GM12878 (cell line): ENCODE measurements around the gene CLEC20A. TPM values are rescaled to one million over a fixed set of nuclear protein-coding genes. Genes with fewer than 3 reads are reported as not detected.

ENCODE experiments used
- ATAC-seq: fragments of 200-7000 bp; cut with Tn5 transposase; 3 replicates; pipeline ENCODE4 v1.9.1; 2020; ENCODE audit warnings: mild to moderate bottlenecking, moderate library complexity
- BruUV-seq: library from RNA; stranded (reverse); fragments of 400-500 nt; replicated peaks from 2 replicates; lab custom pipeline; 2021; lab: Mats Ljungman, UMichigan
- CTCF ChIA-PET: fragments of 300-600 bp; sonication (Branson Sonifier 250); formaldehyde crosslinking; extraction: SDS; loops from one replicate; lab custom pipeline; 2021; ENCODE audit warnings: inconsistent platforms; lab: Yijun Ruan, JAX
- POLR2A ChIA-PET: fragments of 350-600 bp; formaldehyde crosslinking; extraction: SDS; loops from one replicate; lab custom pipeline; 2021; ENCODE audit warnings: inconsistent platforms; lab: Charles Lee
- RAD21 ChIA-PET: fragments of 300-600 bp; sonication (Branson Sonifier 250); formaldehyde crosslinking; loops from one replicate; lab custom pipeline; 2023; ENCODE audit warnings: antibody characterized with exemption; ENCODE audit not compliant: unreplicated experiment; lab: Charles Lee
- SMC1A ChIA-PET: fragments of 300-600 bp; sonication (Branson Sonifier 250); formaldehyde crosslinking; loops from one replicate; lab custom pipeline; 2023; ENCODE audit not compliant: unreplicated experiment, uncharacterized antibody; lab: Charles Lee
- DNase-seq: peaks from one replicate; pipeline ENCODE4 v3.0.0-alpha.2; 2011; ENCODE audit warnings: low read depth, low spot score
- FAIRE-seq: peaks from 3 replicates; lab custom pipeline; 2011; peaks lifted over from hg19 to GRCh38; lab: Jason Lieb, UNC
- H2AFZ ChIP-seq: 2 replicates; pipeline ENCODE4 v1.6.0; 2011; ENCODE audit warnings: low read depth, low read length, control low read depth; ENCODE audit not compliant: control insufficient read depth
- H3K27ac ChIP-seq: 2 replicates; pipeline ENCODE4 v1.5.1; 2011; ENCODE audit warnings: control low read depth; ENCODE audit not compliant: control insufficient read depth, insufficient read depth
- H3K27me3 ChIP-seq, 2 experiments: replicated peaks in 1 of 2; 2 replicates each; pipeline versions ENCODE4 v1.6.0 to v1.6.1; 2011; ENCODE audit warnings: low read length in 1 of 2; ENCODE audit not compliant: control insufficient read depth in 2 of 2, insufficient read depth in 2 of 2
- H3K36me3 ChIP-seq, 2 experiments: 2 replicates each; pipeline ENCODE4 v1.5.1; 2011; ENCODE audit warnings: low read length in 1 of 2; ENCODE audit not compliant: control insufficient read depth in 2 of 2, insufficient read depth in 2 of 2
- H3K4me1 ChIP-seq: 2 replicates; pipeline ENCODE4 v1.6.1; 2011; ENCODE audit warnings: mild to moderate bottlenecking, low read length, moderate library complexity, mixed read lengths; ENCODE audit not compliant: control insufficient read depth, insufficient read depth
- H3K4me2 ChIP-seq: 2 replicates; pipeline ENCODE4 v1.6.0; 2011; ENCODE audit warnings: control low read depth; ENCODE audit not compliant: control insufficient read depth, insufficient read depth
- H3K4me3 ChIP-seq: fragments of 200-600 bp; sonication (generic); 2 replicates; pipeline ENCODE4 v1.5.1; 2016
- H3K79me2 ChIP-seq: 2 replicates; pipeline ENCODE4 v1.6.0; 2011; ENCODE audit warnings: low read length; ENCODE audit not compliant: control insufficient read depth, insufficient read depth
- H3K9ac ChIP-seq: 2 replicates; pipeline ENCODE4 v1.8.0; 2011; ENCODE audit warnings: low read length, control low read depth, mixed read lengths; ENCODE audit not compliant: control insufficient read depth, insufficient read depth
- H3K9me3 ChIP-seq: replicated peaks from 3 replicates; pipeline ENCODE4 v1.5.1; 2011; ENCODE audit warnings: mild to moderate bottlenecking, low read length; ENCODE audit not compliant: control insufficient read depth, insufficient read depth
- H4K20me1 ChIP-seq: 2 replicates; pipeline ENCODE4 v1.6.0; 2011; ENCODE audit not compliant: control insufficient read depth, insufficient read depth
- ASH2L ChIP-seq: fragments of 300-600, 200-600 bp; sonication (generic); IDR thresholded peaks from 2 replicates; pipeline ENCODE4 v1.6.1; 2017; ENCODE audit warnings: low read depth, mild to moderate bottlenecking, borderline replicate concordance
- CHD2 ChIP-seq: IDR thresholded peaks from 2 replicates; pipeline ENCODE4 v1.6.1; 2011; ENCODE audit warnings: low read depth, low read length, improper control_type of control experiment, borderline replicate concordance
- CREM ChIP-seq: IDR thresholded peaks from 2 replicates; pipeline ENCODE4 v1.6.1; 2014; ENCODE audit warnings: antibody characterized with exemption, low read depth
- EGR1 ChIP-seq, 2 experiments: IDR thresholded peaks; 1 replicate in 1 of 2; 2 replicates in 1 of 2; pipeline ENCODE4 v1.6.1; 2011 to 2012; ENCODE audit warnings: low read depth in 2 of 2, low read length in 2 of 2, borderline replicate concordance in 1 of 2, mild to moderate bottlenecking in 1 of 2, moderate library complexity in 1 of 2
- ETV6 ChIP-seq, 2 experiments: fragments of 450-650 bp in 1 of 2; IDR thresholded peaks in 1 of 2; conservative IDR thresholded peaks in 1 of 2; 2 replicates each; pipeline ENCODE4 v1.6.1; 2014; ENCODE audit warnings: antibody characterized with exemption in 1 of 2, borderline replicate concordance in 1 of 2, low read depth in 1 of 2, mild to moderate bottlenecking in 1 of 2, moderate library complexity in 1 of 2
- HDAC2 ChIP-seq: fragments of 200-600 bp; sonication (generic); IDR thresholded peaks from 2 replicates; pipeline ENCODE4 v1.6.1; 2017
- HDGF ChIP-seq: fragments of 450-650 bp; IDR thresholded peaks from 2 replicates; pipeline ENCODE4 v1.6.1; 2016; ENCODE audit warnings: antibody characterized with exemption
- IKZF1 ChIP-seq: fragments of 450-650 bp; conservative IDR thresholded peaks from 2 replicates; pipeline ENCODE4 v1.6.1; 2017; ENCODE audit warnings: antibody characterized with exemption, mild to moderate bottlenecking
- MTA2 ChIP-seq: fragments of 450-650 bp; IDR thresholded peaks from 2 replicates; pipeline ENCODE4 v1.6.1; 2016; ENCODE audit warnings: low read depth, mild to moderate bottlenecking, moderate library complexity
- MXI1 ChIP-seq: fragments of 150-350 bp; IDR thresholded peaks from 2 replicates; pipeline ENCODE4 v1.6.1; 2011; ENCODE audit warnings: low read depth, mild to moderate bottlenecking, inconsistent platforms, low read length, improper control_type of control experiment
- PAX8 ChIP-seq: fragments of 450-650 bp; IDR thresholded peaks from 2 replicates; pipeline ENCODE4 v1.6.1; 2017; ENCODE audit warnings: mild to moderate bottlenecking, moderate library complexity
- RBBP5 ChIP-seq: fragments of 200-600 bp; sonication (generic); conservative IDR thresholded peaks from 2 replicates; pipeline ENCODE4 v1.6.1; 2016
- SUZ12 ChIP-seq: fragments of 200-600 bp; sonication (generic); IDR thresholded peaks from one replicate; pipeline ENCODE4 v1.6.1; 2018; ENCODE audit warnings: antibody characterized with exemption, mild to moderate bottlenecking; ENCODE audit not compliant: unreplicated experiment
- TCF12 ChIP-seq: IDR thresholded peaks from 2 replicates; pipeline ENCODE4 v1.6.1; 2011; ENCODE audit warnings: low read depth, mild to moderate bottlenecking, low read length
- TCF7 ChIP-seq: IDR thresholded peaks from 2 replicates; pipeline ENCODE4 v1.6.1; 2014; ENCODE audit warnings: antibody characterized with exemption, borderline replicate concordance
- WGBS: methylation state at CpG from one replicate; pipeline ENCODE4 v1.1.6; 2016; ENCODE audit warnings: low lambda C conversion rate; ENCODE audit not compliant: insufficient replicate concordance, insufficient coverage; ENCODE audit errors: missing lambda C conversion rate; 5-methylcytosine and 5-hydroxymethylcytosine counted together
- in situ Hi-C: fragments of 300-500 bp; cut with MboI; formaldehyde crosslinking; loops from 9 replicates; pipeline ENCODE4 v1.14.3; 2018; ENCODE audit warnings: mixed read lengths
- intact Hi-C: fragments of 100-400 bp; cut with micrococcal nuclease; formaldehyde crosslinking; loops from one replicate; pipeline ENCODE4 v1.14.2; 2022; ENCODE audit not compliant: unreplicated experiment
- polyA plus RNA-seq, 11 experiments: library from polyadenylated mRNA; depleted of rRNA in 4 of 11; unstranded in 6 of 11; stranded (reverse) in 5 of 11; fragments of >200 nt; fragmentation: Nextera tagmentation in 4 of 11; fragmentation: Illumina TruSeq in 1 of 11; extraction: Ambion mirVana in 4 of 11; extraction: Trizol in 1 of 11; gene quantifications; 1 replicate in 1 of 11; 2 replicates in 10 of 11; pipeline versions ENCODE4 v1.2.1 to v1.2.3, GENCODE V29; 2011 to 2016; ENCODE audit warnings: inconsistent platforms in 2 of 11, missing spikeins in 2 of 11, low read depth in 1 of 11
- total RNA-seq, 4 experiments: library from RNA; depleted of rRNA in 3 of 4; stranded (reverse); fragments of >200 nt in 3 of 4; fragmentation: Illumina TruSeq in 1 of 4; extraction: Trizol in 1 of 4; gene quantifications; 2 replicates each; pipeline versions ENCODE4 v1.2.1 to v1.2.3, GENCODE V29; 2013 to 2021
- TF ChIP-seq, protein P1 (sequence below): IDR thresholded peaks from 2 replicates; pipeline ENCODE4 v1.6.1; 2012; ENCODE audit warnings: low read depth, low read length, improper control_type of control experiment
- TF ChIP-seq, protein P2 (sequence below): fragments of 150-350 bp; IDR thresholded peaks from 2 replicates; pipeline ENCODE4 v1.6.1; 2016; ENCODE audit warnings: low read depth, low read length
- TF ChIP-seq, protein P3 (sequence below): IDR thresholded peaks from 2 replicates; pipeline ENCODE4 v1.6.1; 2011; ENCODE audit warnings: low read depth, mild to moderate bottlenecking, low read length, moderate library complexity, borderline replicate concordance; ENCODE audit errors: extremely low read depth

The CLEC20A gene
- total and polyA plus RNA-seq, 10 of the 15 experiments (the other 5 are each of a cell fraction or from before 2014, with no cell fraction given): not detected

DNA sequence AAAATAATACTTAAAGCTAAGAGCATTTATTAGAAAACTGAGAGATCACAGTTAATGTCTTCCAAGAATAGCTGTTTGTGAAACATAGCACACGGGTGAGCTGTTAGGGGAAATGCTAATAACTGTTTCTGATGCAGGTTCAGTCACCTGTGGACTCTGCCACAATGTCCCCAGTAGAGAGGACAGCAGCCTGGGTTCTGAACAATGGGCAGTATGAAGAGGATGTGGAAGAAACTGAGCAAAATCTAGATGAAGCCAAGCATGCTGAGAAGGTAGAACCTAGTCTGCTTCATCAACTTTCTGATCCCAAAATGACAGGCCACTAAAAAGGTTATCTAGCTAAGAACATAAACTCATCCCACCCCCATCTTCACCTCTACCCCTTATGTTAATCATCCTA, 32.6 kb downstream of the CLEC20A start:
- SMC1A ChIA-PET: interaction anchor here (0.6 to 1.3 kb wide), 4 partner anchors 11 to 719 kb away, joined by 3 to 4 read pairs (median 4); no protein-coding TSS in a partner anchor
- Histone ChIP-seq H3K79me2 (no peaks in the 10 kb centered on the region), H4K20me1 (no peaks in the 10 kb centered on the region), H3K9me3 (no peaks in the 10 kb centered on the region), H2AFZ (no peak overlapping the region), H3K4me2 (no peak overlapping the region), H3K36me3 (no peaks in the 10 kb centered on the region), H3K27me3 (no peaks in the 10 kb centered on the region), H3K4me3 (no peak overlapping the region), H3K9ac (no peak overlapping the region), H3K4me1 (no peaks in the 10 kb centered on the region), H3K27ac (no peak overlapping the region)
- CTCF ChIA-PET: interaction anchor here (1.1 kb wide), 2 partner anchors 20 to 164 kb away, joined by 3 to 4 read pairs; no protein-coding TSS in a partner anchor
- ATAC-seq (peak; percentile 41), DNase-seq (no peak), FAIRE-seq (no peak)
- no TSS peak for BruUV-seq
- WGBS: 0% methylated on average over 1 of the region's 1 CpG
- in situ Hi-C loops: no loop called here
- TF ChIP-seq CREM (no peak), RBBP5 (no peak), HDGF (no peak), MXI1 (no peak), IKZF1 (no peak), TCF7 (no peak), CHD2 (no peak), TCF12 (no peak), SUZ12 (no peak), EGR1 (IDR thresholded peaks at IDR 0.05; ENCODE audit: borderline replicate concordance in 1 of 2, low read depth in 2 of 2, low read length in 2 of 2) (no peak), HDAC2 (no peak), ASH2L (no peak), ETV6 (conservative IDR thresholded peaks at IDR 0.05 in 1 of 2, IDR thresholded peaks at IDR 0.05 in 1 of 2; ENCODE audit: borderline replicate concordance in 1 of 2, low read depth in 1 of 2) (no peak), MTA2 (no peak), PAX8 (no peak)
- TF ChIP-seq, protein P1, sequence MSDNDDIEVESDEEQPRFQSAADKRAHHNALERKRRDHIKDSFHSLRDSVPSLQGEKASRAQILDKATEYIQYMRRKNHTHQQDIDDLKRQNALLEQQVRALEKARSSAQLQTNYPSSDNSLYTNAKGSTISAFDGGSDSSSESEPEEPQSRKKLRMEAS: no peak
- TF ChIP-seq, protein P2, sequence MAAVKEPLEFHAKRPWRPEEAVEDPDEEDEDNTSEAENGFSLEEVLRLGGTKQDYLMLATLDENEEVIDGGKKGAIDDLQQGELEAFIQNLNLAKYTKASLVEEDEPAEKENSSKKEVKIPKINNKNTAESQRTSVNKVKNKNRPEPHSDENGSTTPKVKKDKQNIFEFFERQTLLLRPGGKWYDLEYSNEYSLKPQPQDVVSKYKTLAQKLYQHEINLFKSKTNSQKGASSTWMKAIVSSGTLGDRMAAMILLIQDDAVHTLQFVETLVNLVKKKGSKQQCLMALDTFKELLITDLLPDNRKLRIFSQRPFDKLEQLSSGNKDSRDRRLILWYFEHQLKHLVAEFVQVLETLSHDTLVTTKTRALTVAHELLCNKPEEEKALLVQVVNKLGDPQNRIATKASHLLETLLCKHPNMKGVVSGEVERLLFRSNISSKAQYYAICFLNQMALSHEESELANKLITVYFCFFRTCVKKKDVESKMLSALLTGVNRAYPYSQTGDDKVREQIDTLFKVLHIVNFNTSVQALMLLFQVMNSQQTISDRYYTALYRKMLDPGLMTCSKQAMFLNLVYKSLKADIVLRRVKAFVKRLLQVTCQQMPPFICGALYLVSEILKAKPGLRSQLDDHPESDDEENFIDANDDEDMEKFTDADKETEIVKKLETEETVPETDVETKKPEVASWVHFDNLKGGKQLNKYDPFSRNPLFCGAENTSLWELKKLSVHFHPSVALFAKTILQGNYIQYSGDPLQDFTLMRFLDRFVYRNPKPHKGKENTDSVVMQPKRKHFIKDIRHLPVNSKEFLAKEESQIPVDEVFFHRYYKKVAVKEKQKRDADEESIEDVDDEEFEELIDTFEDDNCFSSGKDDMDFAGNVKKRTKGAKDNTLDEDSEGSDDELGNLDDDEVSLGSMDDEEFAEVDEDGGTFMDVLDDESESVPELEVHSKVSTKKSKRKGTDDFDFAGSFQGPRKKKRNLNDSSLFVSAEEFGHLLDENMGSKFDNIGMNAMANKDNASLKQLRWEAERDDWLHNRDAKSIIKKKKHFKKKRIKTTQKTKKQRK: no peak
- TF ChIP-seq, protein P3, sequence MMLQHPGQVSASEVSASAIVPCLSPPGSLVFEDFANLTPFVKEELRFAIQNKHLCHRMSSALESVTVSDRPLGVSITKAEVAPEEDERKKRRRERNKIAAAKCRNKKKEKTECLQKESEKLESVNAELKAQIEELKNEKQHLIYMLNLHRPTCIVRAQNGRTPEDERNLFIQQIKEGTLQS: no peak
- POLR2A ChIA-PET: no interaction called here
- intact Hi-C loops: no loop called here
- RAD21 ChIA-PET: no interaction called here
